ENCODE data around the gene PKLR. TPM values are rescaled to one million over a fixed set of nuclear protein-coding genes. Genes with fewer than 3 reads are reported as not detected.

The PKLR gene
- polyA plus RNA-seq, 1 donor from 2014 or later: not detected

DNA sequence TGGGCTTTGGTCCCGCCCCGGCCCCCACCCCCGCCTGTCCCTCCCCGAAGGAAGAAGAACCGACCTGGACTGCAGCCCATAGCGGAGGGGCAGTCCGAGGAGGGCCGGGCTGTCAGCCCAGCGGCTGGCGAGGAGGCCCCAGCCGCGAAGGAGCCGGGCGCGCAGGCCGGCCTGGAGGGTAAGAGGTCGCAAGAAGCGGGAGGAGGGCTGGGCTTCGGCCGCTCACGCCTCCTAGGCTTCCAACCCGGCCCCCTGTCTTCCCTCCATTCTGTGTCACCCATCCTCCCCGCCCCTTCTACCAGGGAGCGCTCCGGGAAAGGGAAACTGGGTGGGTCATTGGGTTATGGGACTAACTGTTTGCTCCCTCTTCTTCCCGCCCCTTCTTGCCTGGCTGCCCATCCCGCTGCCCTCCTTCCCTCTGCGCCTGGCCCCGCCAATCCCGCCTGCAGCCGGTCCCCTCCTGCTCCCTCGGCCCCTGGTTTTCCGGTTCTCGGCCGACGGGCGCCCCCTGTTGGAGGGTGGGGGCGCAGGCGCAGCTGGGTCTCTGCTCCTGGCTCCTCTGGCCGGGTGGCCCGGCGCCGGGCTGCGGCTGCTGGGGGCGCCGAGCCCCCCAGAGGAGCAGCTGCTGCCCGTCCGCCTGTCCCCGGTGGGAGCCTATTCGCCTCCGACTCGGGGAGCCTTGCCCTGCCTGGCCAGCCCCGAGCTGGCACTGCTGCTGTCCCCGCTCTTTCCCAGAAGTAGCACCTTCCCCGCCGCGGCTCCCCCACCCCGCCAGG, 21.9 kb upstream of the PKLR start:
- Histone ChIP-seq H2AFZ (ENCODE audit: low read depth, low read length) (peak overlapping the region; percentile 25), H3K36me3 (ENCODE audit: insufficient read depth, low read length) (peaks cover 3% of the 10 kb centered on the region), H3K9me2 (ENCODE audit: insufficient read depth, low read length) (no peaks in the 10 kb centered on the region), H4K20me1 (ENCODE audit: insufficient read depth) (peaks cover 7% of the 10 kb centered on the region), H3K4me3 (ENCODE audit: low read length) (peak overlapping the region; percentile 90), H3K27me3 (ENCODE audit: insufficient read depth, low read depth, low read length) (no peaks in the 10 kb centered on the region), H3K4me2 (ENCODE audit: low read length) (peak overlapping the region; percentile 99), H3K27ac (ENCODE audit: low read length) (peak overlapping the region; percentile 79), H3K9ac (ENCODE audit: low read length) (peak overlapping the region; percentile 91), H3K79me2 (replicated peaks; ENCODE audit: insufficient read depth, low read length) (peaks cover 28% of the 10 kb centered on the region), H3K9me3 (ENCODE audit: low read length) (no peaks in the 10 kb centered on the region), H3F3A (ENCODE audit: insufficient read depth, low read length, poor library complexity, severe bottlenecking) (no peaks in the 10 kb centered on the region)
- TF ChIP-seq MXI1 (conservative IDR thresholded peaks at IDR 0.05; ENCODE audit: poor library complexity, severe bottlenecking) (peak; percentile 56), TAF1 (IDR thresholded peaks at IDR 0.05; ENCODE audit: low read depth) (peak; percentile 31), EZH2 (IDR thresholded peaks at IDR 0.05; ENCODE audit: borderline replicate concordance, insufficient read depth, low read length, poor library complexity, severe bottlenecking) (no peak), RAD21 (conservative IDR thresholded peaks at IDR 0.05) (peak; percentile 86), POLR2AphosphoS5 (IDR thresholded peaks at IDR 0.05) (peak; percentile 80), EP300 (conservative IDR thresholded peaks at IDR 0.05; ENCODE audit: poor library complexity, severe bottlenecking) (peak; percentile 15), SMC3 (conservative IDR thresholded peaks at IDR 0.05; ENCODE audit: poor library complexity) (peak; percentile 85), REST (IDR thresholded peaks at IDR 0.05; ENCODE audit: borderline replicate concordance) (peak; percentile 20)
- TF ChIP-seq, protein P1, sequence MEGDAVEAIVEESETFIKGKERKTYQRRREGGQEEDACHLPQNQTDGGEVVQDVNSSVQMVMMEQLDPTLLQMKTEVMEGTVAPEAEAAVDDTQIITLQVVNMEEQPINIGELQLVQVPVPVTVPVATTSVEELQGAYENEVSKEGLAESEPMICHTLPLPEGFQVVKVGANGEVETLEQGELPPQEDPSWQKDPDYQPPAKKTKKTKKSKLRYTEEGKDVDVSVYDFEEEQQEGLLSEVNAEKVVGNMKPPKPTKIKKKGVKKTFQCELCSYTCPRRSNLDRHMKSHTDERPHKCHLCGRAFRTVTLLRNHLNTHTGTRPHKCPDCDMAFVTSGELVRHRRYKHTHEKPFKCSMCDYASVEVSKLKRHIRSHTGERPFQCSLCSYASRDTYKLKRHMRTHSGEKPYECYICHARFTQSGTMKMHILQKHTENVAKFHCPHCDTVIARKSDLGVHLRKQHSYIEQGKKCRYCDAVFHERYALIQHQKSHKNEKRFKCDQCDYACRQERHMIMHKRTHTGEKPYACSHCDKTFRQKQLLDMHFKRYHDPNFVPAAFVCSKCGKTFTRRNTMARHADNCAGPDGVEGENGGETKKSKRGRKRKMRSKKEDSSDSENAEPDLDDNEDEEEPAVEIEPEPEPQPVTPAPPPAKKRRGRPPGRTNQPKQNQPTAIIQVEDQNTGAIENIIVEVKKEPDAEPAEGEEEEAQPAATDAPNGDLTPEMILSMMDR (IDR thresholded peaks at IDR 0.05; ENCODE audit: poor library complexity, severe bottlenecking): peak; percentile 97

- Histone ChIP-seq H3K9me2 (ENCODE audit: insufficient read depth, low read length) (no peaks in the 10 kb centered on the region), H2AFZ (ENCODE audit: low read depth, low read length) (no peak overlapping the region), H3K4me3 (ENCODE audit: low read length) (peak overlapping the region; percentile 90), H3K9me3 (ENCODE audit: low read length) (no peaks in the 10 kb centered on the region), H3K27me3 (ENCODE audit: insufficient read depth, low read depth, low read length) (no peaks in the 10 kb centered on the region), H3K36me3 (ENCODE audit: insufficient read depth, low read length) (no peaks in the 10 kb centered on the region), H3K27ac (ENCODE audit: low read length) (peak overlapping the region; percentile 79), H3F3A (ENCODE audit: insufficient read depth, low read length, poor library complexity, severe bottlenecking) (no peaks in the 10 kb centered on the region), H3K79me2 (replicated peaks; ENCODE audit: insufficient read depth, low read length) (peaks cover 28% of the 10 kb centered on the region), H3K4me2 (ENCODE audit: low read length) (peak overlapping the region; percentile 97), H3K9ac (ENCODE audit: low read length) (peak overlapping the region; percentile 91), H4K20me1 (ENCODE audit: insufficient read depth) (peaks cover 7% of the 10 kb centered on the region)
- TF ChIP-seq EP300 (conservative IDR thresholded peaks at IDR 0.05; ENCODE audit: poor library complexity, severe bottlenecking) (no peak), MXI1 (conservative IDR thresholded peaks at IDR 0.05; ENCODE audit: poor library complexity, severe bottlenecking) (no peak), TAF1 (IDR thresholded peaks at IDR 0.05; ENCODE audit: low read depth) (no peak), EZH2 (IDR thresholded peaks at IDR 0.05; ENCODE audit: borderline replicate concordance, insufficient read depth, low read length, poor library complexity, severe bottlenecking) (no peak), SMC3 (conservative IDR thresholded peaks at IDR 0.05; ENCODE audit: poor library complexity) (no peak), REST (IDR thresholded peaks at IDR 0.05; ENCODE audit: borderline replicate concordance) (no peak)
- TF ChIP-seq, protein P1 (IDR thresholded peaks at IDR 0.05; ENCODE audit: poor library complexity, severe bottlenecking): no peak
These were observed 21.3 kb upstream of the PKLR start for GRCh38 chr1:155322571-155322952.

Measured in neural cell (in vitro differentiated cells).